Skeletal muscle satellite cell (primary cell): ENCODE measurements around the gene GADL1.

Experiments used
- H3K27me3 ChIP-seq: 2 replicates; pipeline ENCODE4 v1.7.0; 2013; ENCODE audit warnings: low read length; ENCODE audit not compliant: control insufficient read depth, insufficient read depth
- H3K36me3 ChIP-seq: 2 replicates; pipeline ENCODE4 v1.7.0; 2013; ENCODE audit warnings: mild to moderate bottlenecking, control low read depth, low read length; ENCODE audit not compliant: insufficient read depth
- H3K4me1 ChIP-seq: 2 replicates; pipeline ENCODE4 v1.7.0; 2013; ENCODE audit warnings: low read length; ENCODE audit not compliant: control insufficient read depth, insufficient read depth
- H3K4me2 ChIP-seq: 2 replicates; pipeline ENCODE4 v1.7.0; 2013; ENCODE audit warnings: mild to moderate bottlenecking, low read length
- H3K4me3 ChIP-seq: 2 replicates; pipeline ENCODE4 v1.7.0; 2013; ENCODE audit warnings: low read length
- H3K9ac ChIP-seq: 2 replicates; pipeline ENCODE4 v1.7.0; 2013; ENCODE audit warnings: mild to moderate bottlenecking, low read depth, low read length, moderate library complexity
- H3K9me3 ChIP-seq: replicated peaks from 2 replicates; pipeline ENCODE4 v1.7.0; 2013; ENCODE audit warnings: mild to moderate bottlenecking, control low read depth, low read length

Gene GADL1

DNA sequence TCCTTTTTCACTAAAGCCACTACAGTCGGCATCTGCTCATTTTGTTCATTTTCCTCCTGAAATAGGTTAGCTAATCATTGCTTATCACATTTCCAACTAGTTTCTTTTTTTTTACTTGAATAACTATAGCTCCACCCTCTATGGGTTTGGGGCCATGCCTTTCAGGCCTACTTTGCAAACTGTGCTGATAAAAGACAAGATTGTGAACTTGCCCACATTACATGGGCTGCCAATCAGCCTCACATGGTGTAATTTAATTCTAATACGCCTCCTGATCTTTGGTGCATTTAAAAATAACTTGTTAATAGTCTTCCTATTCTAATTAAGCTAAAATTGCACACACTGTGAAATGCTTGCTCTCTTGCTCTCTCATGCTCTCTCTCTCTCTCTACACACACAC is 197.6 kb downstream of the GADL1 start:
- Histone ChIP-seq H3K4me1 (peaks cover 7% of the 10 kb centered on the region), H3K4me3 (no peak overlapping the region), H3K9ac (no peak overlapping the region), H3K36me3 (peaks cover 84% of the 10 kb centered on the region), H3K9me3 (no peaks in the 10 kb centered on the region), H3K27me3 (no peaks in the 10 kb centered on the region), H3K4me2 (no peak overlapping the region)

DNA sequence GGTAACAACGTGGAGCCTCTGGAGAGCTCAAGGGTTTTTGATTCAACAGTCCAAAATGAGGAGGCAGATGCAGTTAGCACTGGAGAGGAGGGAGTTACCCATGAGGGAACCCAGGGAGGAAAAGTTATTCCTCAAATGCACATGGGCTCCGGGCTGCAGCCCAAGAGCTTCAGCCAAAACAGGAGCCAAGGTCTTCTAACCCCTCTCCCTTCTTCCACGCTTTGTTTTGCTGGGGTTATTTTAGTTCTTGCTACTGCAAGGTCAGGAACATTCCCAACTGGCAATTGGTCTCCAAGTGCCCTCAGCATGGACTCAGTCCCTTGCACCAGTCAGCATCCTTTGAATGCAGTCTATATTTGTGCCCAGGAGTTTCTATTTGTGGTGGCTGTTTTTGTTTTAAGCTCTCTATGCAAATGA is 198.1 kb downstream of the GADL1 start:
- Histone ChIP-seq H3K4me1 (peaks cover 7% of the 10 kb centered on the region), H3K27me3 (no peaks in the 10 kb centered on the region), H3K4me3 (no peak overlapping the region), H3K36me3 (peaks cover 84% of the 10 kb centered on the region), H3K4me2 (no peak overlapping the region), H3K9me3 (no peaks in the 10 kb centered on the region), H3K9ac (no peak overlapping the region)

DNA sequence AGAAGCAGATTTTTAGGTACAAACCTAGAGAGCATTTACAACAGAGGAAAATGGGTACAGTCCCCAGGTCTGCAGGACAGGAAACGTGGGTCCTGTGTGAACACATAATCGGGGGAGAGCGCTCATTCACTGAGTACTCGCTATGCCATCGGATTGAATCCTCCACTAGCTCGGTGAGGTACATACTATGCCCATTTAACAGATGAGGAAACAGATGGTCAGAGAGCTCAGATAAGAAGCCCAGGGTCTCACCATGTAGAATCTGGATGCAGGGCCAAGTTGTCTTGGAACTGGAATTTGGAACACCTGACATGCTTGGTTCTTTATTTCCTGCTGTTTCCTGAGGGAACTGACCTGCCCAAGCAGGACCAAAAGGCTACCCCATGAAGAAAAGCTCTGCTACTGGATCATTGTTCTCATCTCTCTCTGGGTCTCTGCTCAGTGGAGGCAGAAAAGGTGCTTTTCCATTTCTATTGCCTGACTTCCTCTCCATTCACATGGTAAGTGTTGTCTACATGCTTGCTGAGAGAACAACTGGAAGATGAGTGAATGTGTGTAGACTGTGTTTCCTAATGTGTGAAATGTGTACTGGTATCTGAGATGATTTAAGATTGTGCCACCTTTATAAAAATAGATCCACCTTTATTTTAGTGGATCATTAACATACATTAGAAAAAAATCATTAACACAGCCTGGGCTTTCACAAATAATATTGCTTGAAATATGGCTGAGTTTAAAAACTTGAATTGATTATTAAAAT is 199.0 kb downstream of the GADL1 start:
- H3K27me3 ChIP-seq = no peaks in the 10 kb centered on the region
- peaks cover 88% of the 10 kb centered on the region for H3K36me3 ChIP-seq
- H3K4me2 ChIP-seq = no peak overlapping the region
- no peak overlapping the region for H3K4me3 ChIP-seq
- no peaks in the 10 kb centered on the region for H3K9me3 ChIP-seq
- peaks cover 8% of the 10 kb centered on the region for H3K4me1 ChIP-seq
- H3K9ac ChIP-seq = no peak overlapping the region

DNA sequence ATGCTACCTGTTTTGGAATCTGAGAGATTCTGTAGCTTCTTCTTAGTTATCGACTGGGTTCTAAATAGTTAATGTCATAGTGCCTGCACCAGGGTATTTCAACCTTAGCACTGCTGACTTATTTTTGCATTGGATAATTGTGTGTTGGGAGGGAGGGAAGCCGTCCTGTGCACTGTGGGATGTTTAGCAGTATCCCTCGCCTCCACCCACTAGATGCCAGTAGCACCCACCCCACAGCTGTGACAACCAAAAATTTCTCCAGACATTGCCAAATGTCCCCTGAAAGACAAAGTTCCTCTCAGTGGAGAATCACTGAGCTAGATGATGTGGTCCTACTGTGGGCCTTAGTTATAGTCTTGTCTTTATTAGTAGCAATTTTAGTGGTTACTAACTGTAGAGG is 199.8 kb downstream of the GADL1 start:
- Histone ChIP-seq H3K4me2 (no peak overlapping the region), H3K9ac (no peak overlapping the region), H3K9me3 (no peaks in the 10 kb centered on the region), H3K4me3 (no peak overlapping the region), H3K27me3 (no peaks in the 10 kb centered on the region), H3K36me3 (peaks cover 92% of the 10 kb centered on the region), H3K4me1 (peaks cover 16% of the 10 kb centered on the region)

DNA sequence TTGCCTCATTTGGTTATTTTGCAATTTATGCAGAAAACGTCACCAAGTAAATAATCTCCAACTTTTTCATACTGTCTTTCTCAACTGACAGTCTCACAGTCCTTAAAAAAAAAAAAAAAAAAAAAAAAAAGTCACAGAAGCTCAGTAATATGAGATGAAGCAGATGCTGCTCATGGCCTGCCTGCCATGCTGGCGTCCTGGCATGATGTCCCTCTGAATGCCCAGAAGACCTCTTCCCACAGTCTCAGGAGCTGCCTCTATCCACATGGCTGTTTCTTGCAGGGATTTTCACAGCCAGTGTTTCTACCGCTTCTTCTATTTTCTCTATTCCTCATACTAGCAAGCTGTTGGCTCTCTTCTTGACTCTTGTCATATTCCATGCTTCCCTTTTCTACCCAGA is 200.3 kb downstream of the GADL1 start:
- peaks cover 88% of the 10 kb centered on the region for H3K36me3 ChIP-seq
- H3K4me1 ChIP-seq = peaks cover 21% of the 10 kb centered on the region
- no peak overlapping the region for H3K4me3 ChIP-seq
- H3K9me3 ChIP-seq = no peaks in the 10 kb centered on the region
- no peaks in the 10 kb centered on the region for H3K27me3 ChIP-seq
- no peak overlapping the region for H3K9ac ChIP-seq
- H3K4me2 ChIP-seq = no peak overlapping the region

GRCh38 chr3:30693470-30694120 is 200.9 kb downstream of the GADL1 start:
- no peaks in the 10 kb centered on the region for H3K27me3 ChIP-seq
- peaks cover 26% of the 10 kb centered on the region for H3K4me1 ChIP-seq
- H3K9me3 ChIP-seq = no peaks in the 10 kb centered on the region
- H3K36me3 ChIP-seq = peaks cover 85% of the 10 kb centered on the region
- H3K9ac ChIP-seq = no peak overlapping the region
- no peak overlapping the region for H3K4me2 ChIP-seq
- no peak overlapping the region for H3K4me3 ChIP-seq

GRCh38 chr3:30692498-30693130 is 201.8 kb downstream of the GADL1 start:
- no peaks in the 10 kb centered on the region for H3K9me3 ChIP-seq
- H3K27me3 ChIP-seq = no peaks in the 10 kb centered on the region
- peaks cover 36% of the 10 kb centered on the region for H3K4me1 ChIP-seq
- H3K4me2 ChIP-seq = no peak overlapping the region
- no peak overlapping the region for H3K4me3 ChIP-seq
- H3K36me3 ChIP-seq = peaks cover 85% of the 10 kb centered on the region
- no peak overlapping the region for H3K9ac ChIP-seq

- H3K9ac ChIP-seq = no peak overlapping the region
- peaks cover 85% of the 10 kb centered on the region for H3K36me3 ChIP-seq
- peaks cover 40% of the 10 kb centered on the region for H3K4me1 ChIP-seq
- H3K4me2 ChIP-seq = no peak overlapping the region
- H3K27me3 ChIP-seq = no peaks in the 10 kb centered on the region
- no peak overlapping the region for H3K4me3 ChIP-seq
- no peaks in the 10 kb centered on the region for H3K9me3 ChIP-seq
These were observed 202.5 kb downstream of the GADL1 start for GRCh38 chr3:30691944-30692343.

DNA sequence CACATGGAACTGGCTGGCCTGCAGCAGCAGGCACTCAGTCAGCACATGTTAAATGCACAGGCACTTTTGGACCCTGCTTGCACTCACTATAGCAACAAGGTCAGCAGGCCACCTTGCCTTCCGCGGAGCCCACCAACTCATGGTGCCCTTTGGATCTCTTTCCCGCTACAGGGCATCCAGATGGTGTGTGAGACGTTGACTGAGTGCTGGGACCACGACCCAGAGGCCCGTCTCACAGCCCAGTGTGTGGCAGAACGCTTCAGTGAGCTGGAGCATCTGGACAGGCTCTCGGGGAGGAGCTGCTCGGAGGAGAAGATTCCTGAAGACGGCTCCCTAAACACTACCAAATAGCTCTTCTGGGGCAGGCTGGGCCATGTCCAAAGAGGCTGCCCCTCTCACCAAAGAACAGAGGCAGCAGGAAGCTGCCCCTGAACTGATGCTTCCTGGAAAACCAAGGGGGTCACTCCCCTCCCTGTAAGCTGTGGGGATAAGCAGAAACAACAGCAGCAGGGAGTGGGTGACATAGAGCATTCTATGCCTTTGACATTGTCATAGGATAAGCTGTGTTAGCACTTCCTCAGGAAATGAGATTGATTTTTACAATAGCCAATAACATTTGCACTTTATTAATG is 203.1 kb downstream of the GADL1 start:
- H3K9ac ChIP-seq = no peak overlapping the region

DNA sequence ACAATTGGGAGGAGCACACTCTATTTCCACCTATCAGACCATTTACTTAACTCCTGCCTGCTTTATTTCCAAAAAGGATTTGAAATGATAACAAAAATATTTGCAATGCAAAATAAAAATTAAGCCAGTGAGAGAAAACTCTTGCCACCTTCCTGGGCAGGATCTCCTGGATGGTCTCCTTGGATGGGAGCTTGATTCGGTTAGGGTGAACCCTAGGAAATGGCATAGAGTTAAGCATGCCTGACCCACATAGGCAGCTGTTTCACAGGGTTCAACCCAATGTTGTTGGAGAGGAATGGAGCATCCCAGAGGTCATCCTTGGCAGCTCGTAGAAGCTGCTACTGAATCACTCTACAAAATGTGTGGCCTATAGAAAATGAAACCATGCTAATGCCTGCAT is 204.3 kb downstream of the GADL1 start:
- Histone ChIP-seq H3K36me3 (peaks cover 82% of the 10 kb centered on the region), H3K9me3 (no peaks in the 10 kb centered on the region), H3K4me3 (no peak overlapping the region), H3K4me2 (no peak overlapping the region), H3K4me1 (peaks cover 40% of the 10 kb centered on the region), H3K9ac (no peak overlapping the region), H3K27me3 (no peaks in the 10 kb centered on the region)

More for the DNA sequence above, 203.1 kb downstream of the GADL1 start:
- Histone ChIP-seq H3K9me3 (no peaks in the 10 kb centered on the region), H3K4me2 (no peak overlapping the region), H3K4me1 (peaks cover 40% of the 10 kb centered on the region), H3K4me3 (no peak overlapping the region), H3K36me3 (peaks cover 84% of the 10 kb centered on the region), H3K27me3 (no peaks in the 10 kb centered on the region)

GRCh38 chr3:30688776-30689641 is 205.5 kb downstream of the GADL1 start:
- peak overlapping the region; percentile 18 for H3K4me3 ChIP-seq
- peaks cover 77% of the 10 kb centered on the region for H3K36me3 ChIP-seq
- H3K27me3 ChIP-seq = no peaks in the 10 kb centered on the region
- no peaks in the 10 kb centered on the region for H3K9me3 ChIP-seq
- H3K9ac ChIP-seq = peak overlapping the region; percentile 59
- peaks cover 40% of the 10 kb centered on the region for H3K4me1 ChIP-seq
- H3K4me2 ChIP-seq = peak overlapping the region; percentile 56
